OCI-LY1 (cell line): ENCODE data around the gene TMEM263.
"Not testable (repeated sequence)": the region's sequence is repeated elsewhere in the genome, so short reads cannot be mapped to it uniquely, and the experiment has no call there.

Experiments
- H2AFZ ChIP-seq: fragments of 200-600 bp; sonication (generic), shearing (Covaris generic); 2 replicates; pipeline ENCODE4 v1.6.0; 2014; ENCODE audit warnings: antibody characterized with exemption, mild to moderate bottlenecking, low read length
- H3F3A ChIP-seq: fragments of 200-600 bp; sonication (generic), shearing (Covaris generic); 2 replicates; pipeline ENCODE4 v1.6.0; 2014; ENCODE audit warnings: mild to moderate bottlenecking, antibody characterized with exemption, low read length, moderate library complexity; ENCODE audit not compliant: insufficient read depth
- H3K27ac ChIP-seq: fragments of 200-600 bp; sonication (generic); 2 replicates; pipeline ENCODE4 v1.5.1; 2014; ENCODE audit warnings: low read length, mixed run types, mild to moderate bottlenecking, low read depth; ENCODE audit not compliant: poor library complexity, severe bottlenecking
- H3K27me3 ChIP-seq: fragments of 200-600 bp; sonication (generic); 2 replicates; pipeline ENCODE4 v1.6.0; 2014; ENCODE audit warnings: antibody characterized with exemption, mild to moderate bottlenecking, low read length, moderate library complexity; ENCODE audit not compliant: insufficient read depth
- H3K36me3 ChIP-seq: fragments of 200-600 bp; sonication (generic); 2 replicates; pipeline ENCODE4 v1.6.1; 2014; ENCODE audit warnings: mild to moderate bottlenecking, antibody characterized with exemption, low read length, moderate library complexity, mixed read lengths; ENCODE audit not compliant: insufficient read depth
- H3K4me1 ChIP-seq: fragments of 200-600 bp; sonication (generic); 2 replicates; pipeline ENCODE4 v1.5.1; 2014; ENCODE audit warnings: mild to moderate bottlenecking, low read length, moderate library complexity; ENCODE audit not compliant: insufficient read depth, severe bottlenecking
- H3K4me2 ChIP-seq: fragments of 200-600 bp; sonication (generic), shearing (Covaris generic); 2 replicates; pipeline ENCODE4 v1.6.1; 2014; ENCODE audit warnings: low read length
- H3K4me3 ChIP-seq: fragments of 200-600 bp; sonication (generic); 2 replicates; pipeline ENCODE4 v1.5.1; 2014; ENCODE audit warnings: low read length, low read depth, mild to moderate bottlenecking, mixed read lengths; ENCODE audit not compliant: poor library complexity, severe bottlenecking
- H3K79me2 ChIP-seq: fragments of 200-600 bp; shearing (Covaris generic); 2 replicates; pipeline ENCODE4 v1.6.1; 2016; ENCODE audit warnings: mixed run types, low read length, mixed read lengths; ENCODE audit not compliant: insufficient read depth
- H3K9ac ChIP-seq: fragments of 200-600 bp; sonication (generic), shearing (Covaris generic); 2 replicates; pipeline ENCODE4 v1.6.1; 2014; ENCODE audit warnings: mild to moderate bottlenecking, low read length, mixed read lengths
- H3K9me2 ChIP-seq: fragments of 200-600 bp; sonication (generic), shearing (Covaris generic); 2 replicates; pipeline ENCODE4 v1.6.1; 2014; ENCODE audit warnings: low read depth, mild to moderate bottlenecking, low read length, mixed read lengths
- H3K9me3 ChIP-seq: fragments of 200-600 bp; shearing (Covaris generic); 2 replicates; pipeline ENCODE4 v1.6.1; 2014; ENCODE audit warnings: low read length, mixed read lengths
- H4K20me1 ChIP-seq: fragments of 200-600 bp; sonication (generic), shearing (Covaris generic); 2 replicates; pipeline ENCODE4 v1.6.0; 2016; ENCODE audit warnings: mild to moderate bottlenecking, low read length; ENCODE audit not compliant: insufficient read depth
- CTCF ChIP-seq: fragments of 200-600 bp; sonication (generic), shearing (Covaris generic); IDR thresholded peaks from 2 replicates; pipeline ENCODE4 v1.5.1; 2017; ENCODE audit warnings: mild to moderate bottlenecking, antibody characterized with exemption, low read length, moderate library complexity, mixed read lengths
- EZH2 ChIP-seq: fragments of 200-600 bp; sonication (generic), shearing (Covaris generic); IDR thresholded peaks from 2 replicates; pipeline ENCODE4 v1.8.0; 2017; ENCODE audit warnings: borderline replicate concordance, mixed run types, mild to moderate bottlenecking, antibody characterized with exemption, low read length, moderate library complexity, mixed read lengths

The TMEM263 gene

DNA sequence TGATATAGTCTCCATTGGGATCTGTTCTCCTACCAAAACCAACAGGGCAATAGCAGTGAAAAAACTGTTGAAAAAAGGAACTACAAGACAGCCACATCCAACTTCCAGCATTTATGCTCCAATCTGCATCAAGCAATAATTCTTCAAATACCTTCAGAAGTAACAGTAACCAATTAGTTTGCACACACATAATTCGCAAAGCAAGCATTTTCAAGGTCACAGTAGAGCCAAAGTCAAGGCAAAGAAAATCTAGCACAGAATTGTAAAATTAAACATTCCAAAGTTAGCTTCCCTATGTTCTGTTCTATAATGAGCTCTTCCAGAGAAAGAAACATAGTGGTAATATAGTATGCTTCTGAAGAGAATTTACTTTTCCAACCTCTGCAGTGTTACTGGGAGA is 42.2 kb downstream of the TMEM263 start:
- Histone ChIP-seq H3K9me3 (no peaks in the 10 kb centered on the region), H3F3A (no peaks in the 10 kb centered on the region), H3K36me3 (no peaks in the 10 kb centered on the region), H3K4me3 (no peak overlapping the region), H3K4me1 (no peaks in the 10 kb centered on the region), H3K27me3 (no peaks in the 10 kb centered on the region), H3K9me2 (no peaks in the 10 kb centered on the region), H3K27ac (no peak overlapping the region), H3K4me2 (no peak overlapping the region), H4K20me1 (no peaks in the 10 kb centered on the region), H3K9ac (no peak overlapping the region), H3K79me2 (no peaks in the 10 kb centered on the region), H2AFZ (no peak overlapping the region)
- TF ChIP-seq CTCF (no peak), EZH2 (no peak)

- Histone ChIP-seq H4K20me1 (no peaks in the 10 kb centered on the region), H3K79me2 (no peaks in the 10 kb centered on the region), H3K9ac (no peak overlapping the region), H2AFZ (no peak overlapping the region), H3K4me1 (no peaks in the 10 kb centered on the region), H3F3A (no peaks in the 10 kb centered on the region), H3K4me3 (no peak overlapping the region), H3K36me3 (no peaks in the 10 kb centered on the region), H3K9me2 (no peaks in the 10 kb centered on the region), H3K4me2 (no peak overlapping the region), H3K27ac (no peak overlapping the region), H3K9me3 (no peaks in the 10 kb centered on the region), H3K27me3 (no peaks in the 10 kb centered on the region)
- TF ChIP-seq EZH2 = no peak
- no peak for TF ChIP-seq CTCF
These were observed 43.7 kb downstream of the TMEM263 start for GRCh38 chr12:106999446-106999845.

GRCh38 chr12:107002665-107003064 is 47.0 kb downstream of the TMEM263 start:
- not testable (repeated sequence) for H3K4me1 ChIP-seq, H3K9me2 ChIP-seq

DNA sequence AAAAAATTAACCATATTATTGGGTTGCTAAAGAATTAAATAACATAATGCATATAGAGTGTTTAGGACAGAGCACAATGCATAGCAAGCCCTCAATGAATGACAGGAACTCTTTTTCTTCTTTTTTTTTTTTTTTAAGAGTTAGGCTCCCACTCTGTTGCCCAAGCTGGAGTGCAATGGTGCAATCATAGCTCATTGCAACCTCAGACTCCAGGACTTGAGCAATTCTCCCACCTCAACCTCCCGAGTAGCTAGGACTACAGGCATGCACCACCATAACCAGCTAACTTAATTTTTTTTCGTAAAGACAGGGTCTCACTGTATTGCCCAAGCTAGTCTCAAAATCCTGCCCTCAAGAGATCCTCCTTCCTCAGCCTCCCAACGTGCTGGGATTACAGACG is 51.7 kb downstream of the TMEM263 start:
- Histone ChIP-seq H3F3A (no peaks in the 10 kb centered on the region), H3K27ac (no peak overlapping the region), H2AFZ (no peak overlapping the region), H3K4me1 (no peaks in the 10 kb centered on the region), H3K79me2 (no peaks in the 10 kb centered on the region), H3K9ac (no peak overlapping the region), H3K36me3 (no peaks in the 10 kb centered on the region), H3K27me3 (no peaks in the 10 kb centered on the region), H3K9me2 (no peaks in the 10 kb centered on the region), H3K4me2 (no peak overlapping the region), H3K4me3 (no peak overlapping the region), H3K9me3 (no peaks in the 10 kb centered on the region), H4K20me1 (no peaks in the 10 kb centered on the region)
- no peak for TF ChIP-seq EZH2
- TF ChIP-seq CTCF = no peak

More at GRCh38 chr12:107002665-107003064, 47.0 kb downstream of the TMEM263 start:
- not testable (repeated sequence) for H3K27me3 ChIP-seq, H3K9ac ChIP-seq, H3K27ac ChIP-seq, H3K4me3 ChIP-seq, H3F3A ChIP-seq, H3K4me2 ChIP-seq, H2AFZ ChIP-seq, H3K9me3 ChIP-seq, H3K79me2 ChIP-seq, H3K36me3 ChIP-seq, H4K20me1 ChIP-seq
